DND-41 (cell line): ENCODE measurements around the gene JCAD.

ENCODE experiments used
- CTCF ChIP-seq: IDR thresholded peaks from 2 replicates; pipeline ENCODE4 v1.5.1; 2012; ENCODE audit warnings: borderline replicate concordance, low read length, moderate library complexity, mild to moderate bottlenecking; ENCODE audit not compliant: poor library complexity, severe bottlenecking; ENCODE audit errors: extremely low read depth
- EZH2 ChIP-seq: IDR thresholded peaks from 3 replicates; pipeline ENCODE4 v1.6.1; 2012; ENCODE audit warnings: borderline replicate concordance, low read depth, mild to moderate bottlenecking, moderate library complexity, low read length, inconsistent platforms; ENCODE audit not compliant: severe bottlenecking

- no peak for TF ChIP-seq CTCF
- no peak for TF ChIP-seq EZH2
Observed at GRCh38 chr10:30000802-30001571, 58.4 kb downstream of the JCAD start.
